IMR-90 (cell line): ENCODE results near the gene HOXD8. TPM values are rescaled to one million over a fixed set of nuclear protein-coding genes. Genes with fewer than 3 reads are reported as not detected.

Experiments used
- ATAC-seq: fragments of 200-7000 bp; cut with Tn5 transposase; 2 replicates; pipeline ENCODE4 v1.9.1; 2020; ENCODE audit warnings: low read depth, mild to moderate bottlenecking, moderate library complexity
- BruUV-seq: library from RNA; stranded (reverse); fragments of 400-500 nt; replicated peaks from 2 replicates; lab custom pipeline; 2021; lab: Mats Ljungman, UMichigan
- CTCF ChIA-PET: fragments of 300-600 bp; formaldehyde crosslinking; extraction: SDS; loops from one replicate; lab custom pipeline; 2021; ENCODE audit warnings: antibody characterized with exemption; lab: Yijun Ruan, JAX
- POLR2A ChIA-PET: fragments of 300-600 bp; sonication (Branson Sonifier 250); formaldehyde crosslinking; loops from one replicate; lab custom pipeline; 2022; ENCODE audit warnings: antibody characterized with exemption; ENCODE audit not compliant: unreplicated experiment; lab: Charles Lee
- DNase-seq: peaks from one replicate; pipeline ENCODE4 v3.0.0; 2013
- H2AFZ ChIP-seq: replicated peaks from 2 replicates; pipeline ENCODE3; 2013; ENCODE audit warnings: low read length, mild to moderate bottlenecking; ENCODE audit not compliant: poor library complexity
- H2AK5ac ChIP-seq: 2 replicates; pipeline ENCODE4 v1.6.1; 2013; ENCODE audit warnings: low read depth, low read length, inconsistent platforms
- H2AK9ac ChIP-seq: replicated peaks from 2 replicates; pipeline ENCODE3; 2013; ENCODE audit warnings: mild to moderate bottlenecking, low read depth, low read length, moderate library complexity; ENCODE audit not compliant: poor library complexity
- H2BK120ac ChIP-seq: 2 replicates; pipeline ENCODE4 v1.6.1; 2013; ENCODE audit warnings: low read depth, low read length, inconsistent platforms
- H2BK15ac ChIP-seq: 3 replicates; pipeline ENCODE4 v1.6.1; 2013; ENCODE audit warnings: low read depth, low read length, inconsistent platforms
- H2BK20ac ChIP-seq: 2 replicates; pipeline ENCODE4 v1.6.1; 2013; ENCODE audit warnings: low read depth, mild to moderate bottlenecking, inconsistent platforms, low read length, moderate library complexity
- H2BK5ac ChIP-seq: 2 replicates; pipeline ENCODE4 v1.6.1; 2013; ENCODE audit warnings: mild to moderate bottlenecking, low read depth, low read length, inconsistent platforms; ENCODE audit not compliant: poor library complexity, severe bottlenecking
- H3K14ac ChIP-seq: replicated peaks from 2 replicates; pipeline ENCODE4 v1.6.1; 2013; ENCODE audit warnings: low read depth, low read length, inconsistent platforms
- H3K18ac ChIP-seq: 2 replicates; pipeline ENCODE4 v1.6.1; 2013; ENCODE audit warnings: low read depth, low read length, control low read depth
- H3K23ac ChIP-seq: 2 replicates; pipeline ENCODE4 v1.6.1; 2013; ENCODE audit warnings: low read depth, low read length, inconsistent platforms
- H3K27ac ChIP-seq: 2 replicates; pipeline ENCODE4 v1.5.1; 2013; ENCODE audit warnings: mild to moderate bottlenecking, control low read depth, low read length; ENCODE audit not compliant: insufficient read depth
- H3K27me3 ChIP-seq: 2 replicates; pipeline ENCODE4 v1.6.1; 2013; ENCODE audit warnings: low read length; ENCODE audit not compliant: control insufficient read depth, insufficient read depth
- H3K36me3 ChIP-seq: 2 replicates; pipeline ENCODE4 v1.6.1; 2013; ENCODE audit warnings: low read length, mixed read lengths; ENCODE audit not compliant: control insufficient read depth, insufficient read depth
- H3K4ac ChIP-seq: 2 replicates; pipeline ENCODE4 v1.6.1; 2013; ENCODE audit warnings: low read depth, low read length, inconsistent platforms
- H3K4me1 ChIP-seq: 2 replicates; pipeline ENCODE4 v1.6.1; 2013; ENCODE audit warnings: low read length, mixed read lengths; ENCODE audit not compliant: control insufficient read depth, insufficient read depth
- H3K4me2 ChIP-seq: 2 replicates; pipeline ENCODE4 v1.6.1; 2013; ENCODE audit warnings: low read depth, mild to moderate bottlenecking, control low read depth, low read length, moderate library complexity
- H3K4me3 ChIP-seq: 2 replicates; pipeline ENCODE4 v1.5.1; 2013; ENCODE audit warnings: low read depth, mild to moderate bottlenecking, control low read depth, low read length, moderate library complexity; ENCODE audit not compliant: insufficient read depth
- H3K56ac ChIP-seq: 2 replicates; pipeline ENCODE4 v1.6.1; 2013; ENCODE audit warnings: low read length, inconsistent platforms; ENCODE audit not compliant: insufficient read depth; ENCODE audit errors: extremely low read depth
- H3K79me1 ChIP-seq, 2 experiments: 2 replicates each; pipeline ENCODE4 v1.6.1; 2013; ENCODE audit warnings: low read length in 2 of 2, inconsistent platforms in 1 of 2, low read depth in 1 of 2
- H3K9ac ChIP-seq: 2 replicates; pipeline ENCODE4 v1.6.1; 2013; ENCODE audit warnings: low read depth, low read length, control low read depth
- H3K9me1 ChIP-seq: 2 replicates; pipeline ENCODE4 v1.6.1; 2013; ENCODE audit warnings: low read length, inconsistent platforms; ENCODE audit not compliant: insufficient read depth
- H3K9me3 ChIP-seq: 2 replicates; pipeline ENCODE4 v1.6.1; 2013; ENCODE audit warnings: low read length; ENCODE audit not compliant: control insufficient read depth, insufficient read depth
- H4K20me1 ChIP-seq: 2 replicates; pipeline ENCODE4 v1.6.1; 2013; ENCODE audit warnings: low read length, inconsistent platforms; ENCODE audit not compliant: insufficient read depth
- H4K5ac ChIP-seq: 2 replicates; pipeline ENCODE4 v1.6.1; 2013; ENCODE audit warnings: mild to moderate bottlenecking, low read depth, low read length, control low read depth
- H4K8ac ChIP-seq, 2 experiments: 2 replicates each; pipeline ENCODE4 v1.6.1; 2013; ENCODE audit warnings: low read depth in 2 of 2, low read length in 2 of 2, control low read depth in 1 of 2, inconsistent platforms in 1 of 2
- H4K91ac ChIP-seq: 2 replicates; pipeline ENCODE4 v1.6.1; 2013; ENCODE audit warnings: low read depth, low read length, inconsistent platforms; ENCODE audit not compliant: insufficient read depth
- NFE2L2 ChIP-seq: fragments of 150-350 bp; IDR thresholded peaks from 2 replicates; pipeline ENCODE4 v1.6.1; 2016; ENCODE audit warnings: low read depth, mild to moderate bottlenecking, low read length
- WGBS, 2 experiments: methylation state at CpG; one replicate each; pipeline versions ENCODE4 v1.1.5 to v1.1.7; 2013; ENCODE audit warnings: missing lambda C conversion rate in 2 of 2; ENCODE audit not compliant: insufficient read length in 1 of 2; ENCODE audit errors: extremely low coverage in 2 of 2; 5-methylcytosine and 5-hydroxymethylcytosine counted together
- dilution Hi-C: fragments of 300-500 bp; cut with HindIII; formaldehyde crosslinking; loops from one replicate; pipeline ENCODE4 v1.14.3; 2018; ENCODE audit warnings: low sequenced_read_pairs; ENCODE audit not compliant: unreplicated experiment
- in situ Hi-C: fragments of 300-500 bp; cut with MboI; formaldehyde crosslinking; loops from 3 replicates; pipeline ENCODE4 v1.14.3; 2019; ENCODE audit warnings: low sequenced_read_pairs, inconsistent platforms, mixed read lengths
- intact Hi-C: fragments of 100-400 bp; cut with micrococcal nuclease; formaldehyde crosslinking; loops from 2 replicates; pipeline ENCODE4 v1.10.0; 2022
- polyA plus RNA-seq, 3 experiments: library from polyadenylated mRNA; depleted of rRNA; stranded (reverse); fragments of >200 nt; gene quantifications; 2 replicates each; pipeline ENCODE4 v1.2.3, GENCODE V29; 2012; ENCODE audit warnings: low replicate concordance in 1 of 3
- total RNA-seq: library from RNA; depleted of rRNA; stranded (reverse); fragments of >200 nt; gene quantifications from 2 replicates; pipeline ENCODE4 v1.2.3, GENCODE V29; 2012
- TF ChIP-seq, protein P1 (sequence below): conservative IDR thresholded peaks from 2 replicates; pipeline ENCODE4 v1.5.1; 2012; ENCODE audit warnings: mild to moderate bottlenecking, low read depth, low read length, improper control_type of control experiment

Gene HOXD8
- total and polyA plus RNA-seq, 2 of the 4 experiments (the other 2 are of a cell fraction) = not detected

DNA sequence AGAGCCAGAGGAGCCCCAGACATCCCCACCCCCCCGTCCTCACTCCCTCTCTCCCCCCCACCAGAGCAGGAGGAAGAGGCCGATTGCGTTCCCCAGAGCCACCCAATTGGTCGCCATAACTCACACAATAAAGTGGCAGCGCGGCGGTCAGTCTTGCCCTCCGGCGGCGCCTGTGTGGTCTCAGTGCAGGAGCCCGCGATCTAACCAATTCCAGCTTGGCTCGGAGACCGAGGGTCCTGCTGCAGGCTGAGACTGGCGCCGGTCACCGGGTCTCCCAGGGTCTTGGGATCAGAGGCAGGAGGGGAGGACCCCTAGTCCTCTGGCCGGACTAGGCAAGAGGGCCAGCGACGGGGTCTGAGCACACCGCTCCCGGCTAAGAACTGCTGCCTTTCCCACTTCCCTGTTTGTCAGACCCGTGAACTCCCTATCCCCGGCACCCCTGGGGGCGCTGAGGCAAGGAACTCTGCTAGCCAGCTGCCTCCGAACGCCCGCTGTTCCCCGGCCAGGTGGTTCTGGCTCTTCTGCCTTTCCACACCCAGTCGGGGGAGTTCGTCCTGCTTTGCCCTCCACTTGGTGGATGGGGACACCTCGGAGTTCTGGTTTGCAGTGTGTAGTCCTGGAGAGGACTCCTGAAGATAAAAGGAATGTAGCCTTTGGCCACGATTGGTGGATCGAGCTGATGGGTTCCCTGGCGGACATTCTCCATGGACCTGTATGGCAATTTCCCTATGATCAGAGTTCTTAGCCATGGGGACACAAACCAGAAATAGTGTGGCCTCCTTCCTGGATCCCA, 30.9 kb upstream of the HOXD8 start:
- Histone ChIP-seq H3K4me3 (no peak overlapping the region), H2BK120ac (no peak overlapping the region), H3K27ac (no peak overlapping the region), H4K8ac (no peak overlapping the region), H4K5ac (no peak overlapping the region), H3K9me3 (peaks cover 1% of the 10 kb centered on the region), H4K91ac (no peak overlapping the region), H3K4ac (no peak overlapping the region), H3K14ac (no peak overlapping the region), H3K9ac (no peak overlapping the region), H3K4me2 (no peak overlapping the region), H2AK5ac (no peak overlapping the region), H2BK20ac (no peak overlapping the region), H3K36me3 (no peaks in the 10 kb centered on the region), H3K4me1 (peaks cover 3% of the 10 kb centered on the region; the same call in 1 of the 2 replicates), H4K20me1 (no peaks in the 10 kb centered on the region), H2AFZ (no peak overlapping the region), H2BK5ac (no peak overlapping the region), H3K79me1 (no peaks in the 10 kb centered on the region), H3K56ac (no peak overlapping the region), H3K27me3 (peaks cover 93% of the 10 kb centered on the region), H2BK15ac (no peak overlapping the region), H3K18ac (no peak overlapping the region), H3K9me1 (no peaks in the 10 kb centered on the region), H2AK9ac (no peak overlapping the region), H3K23ac (no peak overlapping the region)
- BruUV-seq = no TSS peak
- ChIA-PET CTCF (interaction anchor here (0.8 to 3.9 kb wide), 6 partner anchors 10 to 847 kb away, joined by 3 to 13 read pairs (median 6); no protein-coding TSS in a partner anchor), POLR2A (no interaction called here)
- DNase-seq (no peak), ATAC-seq (no peak)
- dilution Hi-C loops (no loop called here), in situ Hi-C loops (loop anchor here (10.0 to 25.0 kb wide), 4 partner anchors 414 to 1361 kb away; no protein-coding TSS in a partner anchor), intact Hi-C loops (loop anchor here (5.0 to 10.0 kb wide), 3 partner anchors 846 to 1394 kb away; no protein-coding TSS in a partner anchor)
- TF ChIP-seq, protein P1, sequence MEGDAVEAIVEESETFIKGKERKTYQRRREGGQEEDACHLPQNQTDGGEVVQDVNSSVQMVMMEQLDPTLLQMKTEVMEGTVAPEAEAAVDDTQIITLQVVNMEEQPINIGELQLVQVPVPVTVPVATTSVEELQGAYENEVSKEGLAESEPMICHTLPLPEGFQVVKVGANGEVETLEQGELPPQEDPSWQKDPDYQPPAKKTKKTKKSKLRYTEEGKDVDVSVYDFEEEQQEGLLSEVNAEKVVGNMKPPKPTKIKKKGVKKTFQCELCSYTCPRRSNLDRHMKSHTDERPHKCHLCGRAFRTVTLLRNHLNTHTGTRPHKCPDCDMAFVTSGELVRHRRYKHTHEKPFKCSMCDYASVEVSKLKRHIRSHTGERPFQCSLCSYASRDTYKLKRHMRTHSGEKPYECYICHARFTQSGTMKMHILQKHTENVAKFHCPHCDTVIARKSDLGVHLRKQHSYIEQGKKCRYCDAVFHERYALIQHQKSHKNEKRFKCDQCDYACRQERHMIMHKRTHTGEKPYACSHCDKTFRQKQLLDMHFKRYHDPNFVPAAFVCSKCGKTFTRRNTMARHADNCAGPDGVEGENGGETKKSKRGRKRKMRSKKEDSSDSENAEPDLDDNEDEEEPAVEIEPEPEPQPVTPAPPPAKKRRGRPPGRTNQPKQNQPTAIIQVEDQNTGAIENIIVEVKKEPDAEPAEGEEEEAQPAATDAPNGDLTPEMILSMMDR = no peak
- no peak for TF ChIP-seq NFE2L2
- no CpG with 5 or more reads among the region's 35 CpGs for WGBS, 2 experiments
